K562 (cell line): Measurements from ENCODE around the gene INSR. TPM values are rescaled to one million over a fixed set of nuclear protein-coding genes. Genes with fewer than 3 reads are reported as not detected.

Source experiments
- ATAC-seq: fragments of 200-7000 bp; cut with Tn5 transposase; 3 replicates; pipeline ENCODE4 v1.9.1; 2020; ENCODE audit warnings: moderate library complexity
- BruUV-seq: library from RNA; stranded (reverse); fragments of 400-500 nt; replicated peaks from 2 replicates; lab custom pipeline; 2021; lab: Mats Ljungman, UMichigan
- CTCF ChIA-PET: fragments of 300-600 bp; formaldehyde crosslinking; extraction: SDS; loops from one replicate; lab custom pipeline; 2021; ENCODE audit warnings: low intra/inter-chr PET ratio; lab: Yijun Ruan, JAX
- POLR2A ChIA-PET: fragments of 300-600, 350-650 bp; sonication (Branson Sonifier 250); formaldehyde crosslinking; extraction: SDS; loops from one replicate; lab custom pipeline; 2021; ENCODE audit warnings: antibody characterized with exemption, inconsistent platforms; lab: Yijun Ruan, JAX
- DNase-seq, 4 experiments: peaks; one replicate each; pipeline versions ENCODE4 v3.0.0 to v3.0.0-alpha.2; 2011 to 2018; ENCODE audit warnings: low spot score in 3 of 4, mixed read lengths in 3 of 4; ENCODE audit errors: extremely low read depth in 1 of 4
- FAIRE-seq: peaks from 2 replicates; lab custom pipeline; 2011; peaks lifted over from hg19 to GRCh38; lab: Jason Lieb, UNC
- H2AFZ ChIP-seq: 2 replicates; pipeline ENCODE4 v1.6.0; 2011; ENCODE audit warnings: low read depth, low read length, control low read depth, inconsistent platforms
- H3K27ac ChIP-seq: fragments of 200-600 bp; 3 replicates; pipeline ENCODE4 v1.8.0; 2011; ENCODE audit warnings: low read depth, mild to moderate bottlenecking, control low read depth, inconsistent platforms, low read length, moderate library complexity, mixed read lengths; ENCODE audit errors: extremely low read depth
- H3K27me3 ChIP-seq, 2 experiments: fragments of 300-600 bp in 1 of 2; 2 replicates in 1 of 2; 3 replicates in 1 of 2; pipeline versions ENCODE4 v1.6.0 to v1.8.0; 2011; ENCODE audit warnings: inconsistent platforms in 2 of 2, low read length in 2 of 2, mild to moderate bottlenecking in 1 of 2, mixed read lengths in 1 of 2, moderate library complexity in 1 of 2; ENCODE audit not compliant: control insufficient read depth in 2 of 2, insufficient read depth in 2 of 2
- H3K36me3 ChIP-seq: fragments of 300-600 bp; 3 replicates; pipeline ENCODE4 v1.8.0; 2011; ENCODE audit warnings: mild to moderate bottlenecking, low read length, inconsistent platforms; ENCODE audit not compliant: control insufficient read depth, insufficient read depth
- H3K4me1 ChIP-seq, 2 experiments: fragments of 200-600 bp in 1 of 2; replicated peaks in 1 of 2; 2 replicates in 1 of 2; 3 replicates in 1 of 2; pipeline versions ENCODE4 v1.5.1 to v1.8.0; 2011; ENCODE audit warnings: inconsistent platforms in 2 of 2, low read length in 2 of 2, mild to moderate bottlenecking in 1 of 2, mixed read lengths in 1 of 2, moderate library complexity in 1 of 2; ENCODE audit not compliant: control insufficient read depth in 2 of 2, insufficient read depth in 2 of 2
- H3K4me2 ChIP-seq: 2 replicates; pipeline ENCODE4 v1.6.1; 2011; ENCODE audit warnings: low read length, control low read depth, inconsistent platforms, mixed read lengths; ENCODE audit not compliant: insufficient read depth
- H3K4me3 ChIP-seq: fragments of 200-600 bp; sonication (generic), shearing (Covaris generic); 2 replicates; pipeline ENCODE4 v1.5.1; 2016; ENCODE audit warnings: control low read depth, inconsistent platforms
- H3K79me2 ChIP-seq: fragments of 200-600 bp; 3 replicates; pipeline ENCODE4 v1.8.0; 2011; ENCODE audit warnings: low read length, inconsistent platforms; ENCODE audit not compliant: control insufficient read depth, insufficient read depth
- H3K9ac ChIP-seq, 2 experiments: 2 replicates each; pipeline versions ENCODE4 v1.6.0 to v1.6.1; 2011; ENCODE audit warnings: low read depth in 2 of 2, low read length in 2 of 2, control low read depth in 1 of 2, inconsistent platforms in 1 of 2, mild to moderate bottlenecking in 1 of 2, mixed read lengths in 1 of 2; ENCODE audit not compliant: insufficient read depth in 1 of 2
- H3K9me1 ChIP-seq: one replicate; pipeline ENCODE4 v1.6.0; 2011; ENCODE audit warnings: inconsistent platforms, mild to moderate bottlenecking, low read length, moderate library complexity; ENCODE audit not compliant: control insufficient read depth, insufficient read depth
- H3K9me3 ChIP-seq: replicated peaks from 2 replicates; pipeline ENCODE4 v1.5.1; 2011; ENCODE audit warnings: low read depth, low read length, inconsistent platforms; ENCODE audit not compliant: control insufficient read depth, insufficient read depth
- H4K20me1 ChIP-seq: replicated peaks from 2 replicates; pipeline ENCODE4 v1.6.1; 2011; ENCODE audit warnings: low read length, inconsistent platforms, mixed read lengths; ENCODE audit not compliant: control insufficient read depth, insufficient read depth
- DIDO1 ChIP-seq: fragments of 450-650 bp; IDR thresholded peaks from 2 replicates; pipeline ENCODE4 v1.6.1; 2016; ENCODE audit warnings: low read depth, missing biosample characterization, missing genetic modification characterization
- FOXM1 ChIP-seq, 2 experiments: fragments of 450-650 bp in 1 of 2; sonication (generic) in 1 of 2; formaldehyde crosslinking in 1 of 2; IDR thresholded peaks; 2 replicates each; pipeline versions ENCODE4 v1.6.1 to v1.9.0; 2017 to 2022; ENCODE audit warnings: low read depth in 2 of 2, mild to moderate bottlenecking in 2 of 2, missing genetic modification reagents in 1 of 2, moderate library complexity in 1 of 2
- HDAC8 ChIP-seq: fragments of 450-650 bp; IDR thresholded peaks from 2 replicates; pipeline ENCODE4 v1.6.1; 2016; ENCODE audit warnings: mild to moderate bottlenecking, missing genetic modification characterization, moderate library complexity, missing compliant biosample characterization
- ILF3 ChIP-seq: fragments of 450-650 bp; IDR thresholded peaks from 2 replicates; pipeline ENCODE4 v1.6.1; 2018; ENCODE audit warnings: antibody characterized with exemption, mild to moderate bottlenecking, moderate library complexity, borderline replicate concordance
- MED1 ChIP-seq: sonication (generic); formaldehyde crosslinking; IDR thresholded peaks from 2 replicates; pipeline ENCODE4 v1.8.1; 2023; ENCODE audit warnings: missing genetic modification reagents, borderline replicate concordance
- RFX7 ChIP-seq: fragments of 250-450 bp; sonication (Bioruptor Pico); IDR thresholded peaks from 2 replicates; pipeline ENCODE4 v1.5.1; 2021; ENCODE audit warnings: mild to moderate bottlenecking
- TAF1 ChIP-seq: IDR thresholded peaks from 2 replicates; pipeline ENCODE4 v1.6.1; 2011; ENCODE audit warnings: mild to moderate bottlenecking, low read length, moderate library complexity; ENCODE audit not compliant: insufficient read depth, control insufficient read depth, severe bottlenecking; ENCODE audit errors: extremely low read depth
- ZNF347 ChIP-seq: fragments of 450-650 bp; formaldehyde crosslinking; IDR thresholded peaks from 2 replicates; pipeline ENCODE4 v1.4.0; 2020; ENCODE audit warnings: low read depth, mild to moderate bottlenecking, moderate library complexity
- ZNF395 ChIP-seq: fragments of 200-800 bp; sonication (Bioruptor generic); IDR thresholded peaks from 2 replicates; pipeline ENCODE4 v1.6.1; 2017; ENCODE audit warnings: missing genetic modification characterization, missing compliant biosample characterization
- ZNF561 ChIP-seq: fragments of 450-650 bp; formaldehyde crosslinking; conservative IDR thresholded peaks from 2 replicates; pipeline ENCODE4 v1.4.0; 2020; ENCODE audit warnings: mild to moderate bottlenecking, moderate library complexity
- ZNF717 ChIP-seq: fragments of 250-450 bp; sonication (Bioruptor Pico); IDR thresholded peaks from 2 replicates; pipeline ENCODE4 v1.5.0; 2021
- ZNF76 ChIP-seq: fragments of 250-450 bp; sonication (Bioruptor Pico); IDR thresholded peaks from 2 replicates; pipeline ENCODE4 v1.4.0; 2020; ENCODE audit warnings: mild to moderate bottlenecking, moderate library complexity, borderline replicate concordance
- WGBS: fragments of 100-300 bp; shearing (Covaris generic); methylation state at CpG from one replicate; pipeline ENCODE4 v1.1.6; 2016; ENCODE audit warnings: low coverage, mixed read lengths; ENCODE audit not compliant: insufficient coverage; ENCODE audit errors: missing lambda C conversion rate; 5-methylcytosine and 5-hydroxymethylcytosine counted together
- in situ Hi-C: fragments of 300-500 bp; cut with MboI; formaldehyde crosslinking; loops from 4 replicates; pipeline ENCODE4 v1.15.0; 2018; ENCODE audit warnings: inconsistent platforms, mixed read lengths
- intact Hi-C: fragments of 100-400 bp; cut with micrococcal nuclease; formaldehyde crosslinking; loops from 2 replicates; pipeline ENCODE4 v1.14.2; 2022
- polyA plus RNA-seq, 8 experiments: library from polyadenylated mRNA; depleted of rRNA in 4 of 8; stranded (reverse) in 5 of 8; unstranded in 3 of 8; fragments of >200 nt; fragmentation: Nextera tagmentation in 2 of 8; fragmentation: Illumina TruSeq in 1 of 8; extraction: Ambion mirVana in 2 of 8; extraction: Trizol in 1 of 8; gene quantifications; 2 replicates each; pipeline versions ENCODE4 v1.2.1 to v1.2.3, GENCODE V29; 2011 to 2014; ENCODE audit warnings: inconsistent platforms in 1 of 8, missing spikeins in 1 of 8
- total RNA-seq, 7 experiments: library from RNA; depleted of rRNA in 6 of 7; stranded (reverse); fragments of >200 nt in 6 of 7; fragmentation: Illumina TruSeq in 2 of 7; extraction: Trizol in 2 of 7; gene quantifications; 2 replicates each; pipeline versions ENCODE4 v1.2.1 to v1.2.3, GENCODE V29; 2011 to 2021; ENCODE audit warnings: low replicate concordance in 1 of 7
- TF ChIP-seq, protein P1 (sequence below): fragments of 250-450 bp; sonication (Bioruptor Pico); IDR thresholded peaks from 2 replicates; pipeline ENCODE4 v1.5.0; 2022; ENCODE audit warnings: mild to moderate bottlenecking
- TF ChIP-seq, protein P2 (sequence below), 2 experiments: fragments of 450-650 bp in 1 of 2; sonication (generic) in 1 of 2; formaldehyde crosslinking; conservative IDR thresholded peaks; 2 replicates each; pipeline versions ENCODE4 v1.4.0 to v1.8.1; 2020 to 2022; ENCODE audit warnings: mild to moderate bottlenecking in 1 of 2, missing genetic modification reagents in 1 of 2
- TF ChIP-seq, protein P3 (sequence below): fragments of 450-650 bp; formaldehyde crosslinking; IDR thresholded peaks from 2 replicates; pipeline ENCODE4 v1.4.0; 2020; ENCODE audit warnings: mild to moderate bottlenecking, moderate library complexity

Gene INSR
- total and polyA plus RNA-seq, 9 of the 15 experiments (the other 6 are each of a cell fraction or from before 2014, with no cell fraction given) = 0.04 to 0.88 (median 0.41) TPM

DNA sequence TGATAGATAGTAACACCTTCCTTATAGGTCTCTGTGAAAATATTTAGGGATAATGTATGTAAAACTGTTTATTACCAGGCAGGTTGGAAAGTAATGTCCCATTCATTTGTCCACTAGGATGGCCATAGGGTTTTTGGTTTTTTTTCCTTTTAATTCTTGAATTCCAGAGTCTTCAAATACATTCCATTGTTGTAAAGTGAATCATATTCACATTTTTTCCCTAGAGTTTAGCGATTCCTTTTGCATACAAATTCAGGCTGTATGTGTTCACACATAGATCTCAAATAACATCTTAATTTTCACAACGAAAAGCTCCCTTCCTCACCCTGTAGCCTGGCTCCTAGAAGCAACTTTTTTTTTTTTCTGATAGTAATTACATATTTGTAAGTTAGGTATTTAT is 226.5 kb downstream of the INSR start:
- BruUV-seq = no TSS peak
- POLR2A ChIA-PET = no interaction called here

More for the DNA sequence above, 226.5 kb downstream of the INSR start:
- Histone ChIP-seq H3K79me2 (peaks cover 13% of the 10 kb centered on the region), H4K20me1 (no peaks in the 10 kb centered on the region), H2AFZ (no peak overlapping the region), H3K9me3 (no peaks in the 10 kb centered on the region), H3K27me3 (no peaks in the 10 kb centered on the region), H3K4me1 (peaks cover 3 to 8% of the 10 kb centered on the region in 2 experiments; a peak in 2 of 5 replicates), H3K27ac (no peak overlapping the region), H3K9me1 (no peaks in the 10 kb centered on the region), H3K4me3 (no peak overlapping the region), H3K9ac (no peak overlapping the region), H3K36me3 (peaks cover 19% of the 10 kb centered on the region), H3K4me2 (no peak overlapping the region)
- DNase-seq (no peak), FAIRE-seq (no peak), ATAC-seq (no peak)
- intact Hi-C loops (no loop called here), in situ Hi-C loops (loop anchor here (5.0 kb wide), 1 partner anchor 40 kb away; no protein-coding TSS in a partner anchor)
- 41% methylated on average over 2 of the region's 2 CpGs for WGBS
- TF ChIP-seq, protein P1, sequence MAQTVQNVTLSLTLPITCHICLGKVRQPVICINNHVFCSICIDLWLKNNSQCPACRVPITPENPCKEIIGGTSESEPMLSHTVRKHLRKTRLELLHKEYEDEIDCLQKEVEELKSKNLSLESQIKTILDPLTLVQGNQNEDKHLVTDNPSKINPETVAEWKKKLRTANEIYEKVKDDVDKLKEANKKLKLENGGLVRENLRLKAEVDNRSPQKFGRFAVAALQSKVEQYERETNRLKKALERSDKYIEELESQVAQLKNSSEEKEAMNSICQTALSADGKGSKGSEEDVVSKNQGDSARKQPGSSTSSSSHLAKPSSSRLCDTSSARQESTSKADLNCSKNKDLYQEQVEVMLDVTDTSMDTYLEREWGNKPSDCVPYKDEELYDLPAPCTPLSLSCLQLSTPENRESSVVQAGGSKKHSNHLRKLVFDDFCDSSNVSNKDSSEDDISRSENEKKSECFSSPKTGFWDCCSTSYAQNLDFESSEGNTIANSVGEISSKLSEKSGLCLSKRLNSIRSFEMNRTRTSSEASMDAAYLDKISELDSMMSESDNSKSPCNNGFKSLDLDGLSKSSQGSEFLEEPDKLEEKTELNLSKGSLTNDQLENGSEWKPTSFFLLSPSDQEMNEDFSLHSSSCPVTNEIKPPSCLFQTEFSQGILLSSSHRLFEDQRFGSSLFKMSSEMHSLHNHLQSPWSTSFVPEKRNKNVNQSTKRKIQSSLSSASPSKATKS = no peak
- TF ChIP-seq HDAC8 (tag) = no peak
- TF ChIP-seq, protein P2, sequence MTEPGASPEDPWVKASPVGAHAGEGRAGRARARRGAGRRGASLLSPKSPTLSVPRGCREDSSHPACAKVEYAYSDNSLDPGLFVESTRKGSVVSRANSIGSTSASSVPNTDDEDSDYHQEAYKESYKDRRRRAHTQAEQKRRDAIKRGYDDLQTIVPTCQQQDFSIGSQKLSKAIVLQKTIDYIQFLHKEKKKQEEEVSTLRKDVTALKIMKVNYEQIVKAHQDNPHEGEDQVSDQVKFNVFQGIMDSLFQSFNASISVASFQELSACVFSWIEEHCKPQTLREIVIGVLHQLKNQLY (CRISPR knock-in tag; conservative IDR thresholded peaks at IDR 0.05) = no peak
- TF ChIP-seq ZNF347 (CRISPR knock-in tag) = no peak
- TF ChIP-seq MED1 (CRISPR knock-in tag) = no peak
- TF ChIP-seq ZNF395 (CRISPR knock-in tag) = no peak
- TF ChIP-seq ILF3 = no peak
- TF ChIP-seq ZNF561 (CRISPR knock-in tag) = no peak
- no peak for TF ChIP-seq ZNF717 (CRISPR knock-in tag)
- no peak for TF ChIP-seq ZNF76
- no peak for TF ChIP-seq TAF1
- no peak for TF ChIP-seq RFX7 (CRISPR knock-in tag)
- no peak for TF ChIP-seq DIDO1 (tag)
- no peak for TF ChIP-seq FOXM1 (IDR thresholded peaks at IDR 0.05; ENCODE audit: low read depth)
- no peak for TF ChIP-seq FOXM1 (CRISPR knock-in tag; IDR thresholded peaks at IDR 0.05; ENCODE audit: low read depth)
- TF ChIP-seq, protein P3, sequence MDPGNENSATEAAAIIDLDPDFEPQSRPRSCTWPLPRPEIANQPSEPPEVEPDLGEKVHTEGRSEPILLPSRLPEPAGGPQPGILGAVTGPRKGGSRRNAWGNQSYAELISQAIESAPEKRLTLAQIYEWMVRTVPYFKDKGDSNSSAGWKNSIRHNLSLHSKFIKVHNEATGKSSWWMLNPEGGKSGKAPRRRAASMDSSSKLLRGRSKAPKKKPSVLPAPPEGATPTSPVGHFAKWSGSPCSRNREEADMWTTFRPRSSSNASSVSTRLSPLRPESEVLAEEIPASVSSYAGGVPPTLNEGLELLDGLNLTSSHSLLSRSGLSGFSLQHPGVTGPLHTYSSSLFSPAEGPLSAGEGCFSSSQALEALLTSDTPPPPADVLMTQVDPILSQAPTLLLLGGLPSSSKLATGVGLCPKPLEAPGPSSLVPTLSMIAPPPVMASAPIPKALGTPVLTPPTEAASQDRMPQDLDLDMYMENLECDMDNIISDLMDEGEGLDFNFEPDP = no peak
- CTCF ChIA-PET = no interaction called here
